ENCODE results near the gene PNLDC1.
"Not testable (repeated sequence)": the region's sequence is repeated elsewhere in the genome, so short reads cannot be mapped to it uniquely, and the experiment has no call there.

Gene PNLDC1

DNA sequence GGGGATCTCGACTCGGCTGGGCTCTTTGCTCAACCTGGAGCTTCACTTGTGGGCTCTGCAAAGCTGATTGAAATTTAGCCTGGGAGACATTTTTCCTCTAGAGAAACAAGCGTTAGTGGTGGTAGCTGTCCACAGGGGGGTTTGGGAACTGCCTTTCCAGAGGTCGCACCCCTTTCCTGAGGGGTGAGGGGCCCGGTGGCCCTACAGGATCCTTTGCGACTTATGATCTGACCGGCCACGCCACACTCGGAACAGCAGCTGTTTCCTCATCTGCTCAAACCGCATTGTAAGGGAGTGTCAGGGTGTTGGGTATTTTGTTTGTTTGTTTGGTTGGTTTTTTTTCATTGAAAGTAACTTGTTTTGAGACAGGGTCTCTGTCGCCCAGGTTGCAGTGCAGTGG lies 21.0 kb downstream of the PNLDC1 start:
- H3K4me3 ChIP-seq (ENCODE audit: low read length): no peak overlapping the region
- no peak overlapping the region for H3K9ac ChIP-seq (ENCODE audit: low read length)
- H4K20me1 ChIP-seq (ENCODE audit: insufficient read depth, low read length): no peaks in the 10 kb centered on the region
- H3F3A ChIP-seq (ENCODE audit: insufficient read depth, low read length): peaks cover 6% of the 10 kb centered on the region; the same call in 1 of the 2 replicates
- H3K9me3 ChIP-seq (replicated peaks; ENCODE audit: insufficient read depth, low read length): no peaks in the 10 kb centered on the region
- H3K4me1 ChIP-seq (ENCODE audit: low read length): peaks cover 10% of the 10 kb centered on the region
- no peak for TF ChIP-seq EZH2phosphoT487 (IDR thresholded peaks at IDR 0.05; ENCODE audit: low read length)
- no peak for TF ChIP-seq EZH2 (optimal IDR thresholded peaks at IDR 0.05; ENCODE audit: low read depth, low read length)
- no peak for TF ChIP-seq CTCF (IDR thresholded peaks at IDR 0.05; ENCODE audit: low read length)
- H2AFZ ChIP-seq (ENCODE audit: low read length): no peak overlapping the region
- no peak overlapping the region for H3K27ac ChIP-seq (ENCODE audit: low read length)
- H3K4me2 ChIP-seq (ENCODE audit: low read depth, low read length): no peak overlapping the region
- no peaks in the 10 kb centered on the region for H3K36me3 ChIP-seq (replicated peaks; ENCODE audit: insufficient read depth, low read length)
- no peak for DNase-seq
- no peaks in the 10 kb centered on the region for H3K9me2 ChIP-seq (replicated peaks; ENCODE audit: insufficient read depth, low read length)
- H3K79me2 ChIP-seq (ENCODE audit: low read length): no peaks in the 10 kb centered on the region
- H3K27me3 ChIP-seq (replicated peaks; ENCODE audit: insufficient read depth, low read length): no peaks in the 10 kb centered on the region

- no peak for DNase-seq
- Histone ChIP-seq H3K9ac (ENCODE audit: low read length) (no peak overlapping the region), H3K27ac (ENCODE audit: low read length) (no peak overlapping the region)
Measured at GRCh38 chr6:159821726-159822125, 21.6 kb downstream of the PNLDC1 start.

DNA sequence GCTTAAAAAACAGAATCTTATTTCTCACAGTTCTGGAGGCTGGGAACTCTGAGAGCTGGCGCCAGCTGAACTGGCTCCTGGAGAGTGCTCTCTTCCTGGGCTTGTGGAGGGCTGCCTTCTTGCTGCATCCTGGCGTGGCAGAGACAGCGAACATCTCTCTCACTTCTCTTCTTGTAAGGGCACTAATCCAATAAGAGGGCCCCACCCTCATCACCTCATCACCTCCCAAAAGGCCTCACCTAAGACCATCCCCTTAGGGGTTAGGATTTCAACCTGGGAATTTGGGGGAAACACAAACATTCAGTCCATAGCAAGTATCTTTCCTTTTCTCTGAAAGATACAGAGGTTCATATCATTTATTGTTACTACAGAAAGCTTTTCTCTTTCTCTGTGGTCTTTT lies 23.9 kb downstream of the PNLDC1 start:
- Histone ChIP-seq H3K9me2 (replicated peaks; ENCODE audit: insufficient read depth, low read length) (no peaks in the 10 kb centered on the region), H3K4me3 (ENCODE audit: low read length) (no peak overlapping the region), H3K27ac (ENCODE audit: low read length) (no peak overlapping the region), H3K9me3 (replicated peaks; ENCODE audit: insufficient read depth, low read length) (no peaks in the 10 kb centered on the region), H3K36me3 (replicated peaks; ENCODE audit: insufficient read depth, low read length) (no peaks in the 10 kb centered on the region), H3K79me2 (ENCODE audit: low read length) (no peaks in the 10 kb centered on the region), H3K4me1 (ENCODE audit: low read length) (peaks cover 10% of the 10 kb centered on the region), H3K9ac (ENCODE audit: low read length) (no peak overlapping the region), H3K4me2 (ENCODE audit: low read depth, low read length) (no peak overlapping the region), H3K27me3 (replicated peaks; ENCODE audit: insufficient read depth, low read length) (no peaks in the 10 kb centered on the region), H4K20me1 (ENCODE audit: insufficient read depth, low read length) (no peaks in the 10 kb centered on the region), H2AFZ (ENCODE audit: low read length) (no peak overlapping the region), H3F3A (ENCODE audit: insufficient read depth, low read length) (peaks cover 6% of the 10 kb centered on the region; the same call in 1 of the 2 replicates)
- TF ChIP-seq CTCF (IDR thresholded peaks at IDR 0.05; ENCODE audit: low read length) (no peak), EZH2 (optimal IDR thresholded peaks at IDR 0.05; ENCODE audit: low read depth, low read length) (no peak), EZH2phosphoT487 (IDR thresholded peaks at IDR 0.05; ENCODE audit: low read length) (no peak)
- no peak for DNase-seq

More at GRCh38 chr6:159821726-159822125, 21.6 kb downstream of the PNLDC1 start:
- no peaks in the 10 kb centered on the region for H3K9me3 ChIP-seq (replicated peaks; ENCODE audit: insufficient read depth, low read length)
- no peaks in the 10 kb centered on the region for H3K27me3 ChIP-seq (replicated peaks; ENCODE audit: insufficient read depth, low read length)
- H3K4me3 ChIP-seq (ENCODE audit: low read length): no peak overlapping the region
- no peaks in the 10 kb centered on the region for H3K79me2 ChIP-seq (ENCODE audit: low read length)
- H4K20me1 ChIP-seq (ENCODE audit: insufficient read depth, low read length): no peaks in the 10 kb centered on the region
- H3K4me1 ChIP-seq (ENCODE audit: low read length): peaks cover 10% of the 10 kb centered on the region
- TF ChIP-seq CTCF (IDR thresholded peaks at IDR 0.05; ENCODE audit: low read length): no peak
- TF ChIP-seq EZH2phosphoT487 (IDR thresholded peaks at IDR 0.05; ENCODE audit: low read length): no peak
- no peak for TF ChIP-seq EZH2 (optimal IDR thresholded peaks at IDR 0.05; ENCODE audit: low read depth, low read length)
- no peak overlapping the region for H2AFZ ChIP-seq (ENCODE audit: low read length)
- peaks cover 6% of the 10 kb centered on the region; the same call in 1 of the 2 replicates for H3F3A ChIP-seq (ENCODE audit: insufficient read depth, low read length)
- H3K36me3 ChIP-seq (replicated peaks; ENCODE audit: insufficient read depth, low read length): no peaks in the 10 kb centered on the region
- no peaks in the 10 kb centered on the region for H3K9me2 ChIP-seq (replicated peaks; ENCODE audit: insufficient read depth, low read length)
- no peak overlapping the region for H3K4me2 ChIP-seq (ENCODE audit: low read depth, low read length)

- H3K79me2 ChIP-seq (ENCODE audit: low read length); H3K27me3 ChIP-seq (replicated peaks; ENCODE audit: insufficient read depth, low read length); H3K9me3 ChIP-seq (replicated peaks; ENCODE audit: insufficient read depth, low read length); H3K36me3 ChIP-seq (replicated peaks; ENCODE audit: insufficient read depth, low read length); H3K4me3 ChIP-seq (ENCODE audit: low read length); DNase-seq; H3K4me1 ChIP-seq (ENCODE audit: low read length); H3K27ac ChIP-seq (ENCODE audit: low read length); H2AFZ ChIP-seq (ENCODE audit: low read length); H3K4me2 ChIP-seq (ENCODE audit: low read depth, low read length); H3K9me2 ChIP-seq (replicated peaks; ENCODE audit: insufficient read depth, low read length); H3F3A ChIP-seq (ENCODE audit: insufficient read depth, low read length); H4K20me1 ChIP-seq (ENCODE audit: insufficient read depth, low read length); H3K9ac ChIP-seq (ENCODE audit: low read length): not testable (repeated sequence)
Measured at GRCh38 chr6:159824690-159825089, 24.6 kb downstream of the PNLDC1 start.

Data from MM.1S (cell line).